DOHH2 (cell line): ENCODE results near the gene CALY.

Source experiments
- CTCF ChIP-seq: fragments of 200-600 bp; sonication (generic); IDR thresholded peaks from one replicate; pipeline ENCODE4 v1.5.1; 2014; ENCODE audit warnings: antibody characterized with exemption, mild to moderate bottlenecking, low read depth, low read length; ENCODE audit not compliant: poor library complexity, severe bottlenecking
- EZH2phosphoT487 ChIP-seq: fragments of 200-600 bp; sonication (generic); IDR thresholded peaks from 2 replicates; pipeline ENCODE4 v1.6.1; 2017; ENCODE audit warnings: borderline replicate concordance, mild to moderate bottlenecking, antibody characterized with exemption, low read length, moderate library complexity, mixed read lengths

DNA sequence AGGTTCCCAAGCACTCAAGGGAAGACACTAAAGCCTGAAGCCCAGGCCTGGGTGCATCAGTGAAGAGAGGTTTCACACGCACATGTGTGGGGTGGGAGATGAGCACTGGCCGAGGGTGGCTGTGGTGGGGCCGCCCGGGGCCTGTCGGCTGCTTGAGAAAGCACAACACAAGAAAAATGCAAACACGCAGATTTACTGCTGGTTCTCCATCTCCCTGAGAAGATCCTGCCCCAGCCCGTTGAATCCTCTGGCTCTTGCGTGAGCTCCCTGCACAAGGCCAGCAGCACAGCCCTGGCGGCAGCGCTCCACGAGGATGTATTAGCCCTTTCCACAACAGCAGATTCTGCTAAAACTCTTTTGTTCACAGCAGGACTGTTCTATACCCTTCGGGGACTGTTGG lies 21.8 kb downstream of the CALY start:
- TF ChIP-seq CTCF (no peak), EZH2phosphoT487 (no peak)
